Vagina (tissue), 2 donors: ENCODE results near the gene SLC39A6. TPM values are rescaled to one million over a fixed set of nuclear protein-coding genes. Genes with fewer than 3 reads are reported as not detected.
"Not testable (repeated sequence)": the region's sequence is repeated elsewhere in the genome, so short reads cannot be mapped to it uniquely, and the experiment has no call there.

Source experiments
- DNase-seq, 2 donors: peaks; one replicate each; pipeline ENCODE4 v3.0.0-alpha.2; 2017; ENCODE audit errors: extremely low spot score in 2 of 2
- H3K27ac ChIP-seq: fragments of 200-600 bp; sonication (generic); one replicate; pipeline ENCODE4 v1.5.1; 2019
- H3K27me3 ChIP-seq: fragments of 200-600 bp; sonication (generic); one replicate; pipeline ENCODE4 v1.5.1; 2019
- H3K36me3 ChIP-seq, 2 donors: fragments of 200-600 bp; sonication (generic); one replicate each; pipeline ENCODE4 v1.5.1; 2017 to 2019
- H3K4me1 ChIP-seq: fragments of 200-600 bp; sonication (generic); one replicate; pipeline ENCODE4 v1.5.1; 2019
- H3K4me3 ChIP-seq, 2 donors: fragments of 200-600 bp; sonication (generic); 1 replicate in 1 of 2; 2 replicates in 1 of 2; pipeline ENCODE4 v1.5.1; 2016 to 2019
- H3K9me3 ChIP-seq: fragments of 200-600 bp; sonication (generic); one replicate; pipeline ENCODE4 v1.5.1; 2019
- CTCF ChIP-seq, 3 experiments: fragments of 450-650 bp in 2 of 3; fragments of 200-600 bp in 1 of 3; sonication (generic) in 1 of 3; IDR thresholded peaks; one replicate each; pipeline ENCODE4 v1.5.1; 2017 to 2019; ENCODE audit warnings: antibody characterized with exemption in 3 of 3, mild to moderate bottlenecking in 2 of 3, moderate library complexity in 2 of 3
- POLR2A ChIP-seq, 2 donors: fragments of 450-650 bp; IDR thresholded peaks; one replicate each; pipeline ENCODE4 v1.6.1; 2017; ENCODE audit warnings: antibody characterized with exemption in 2 of 2, mild to moderate bottlenecking in 2 of 2, moderate library complexity in 2 of 2
- POLR2AphosphoS5 ChIP-seq, 2 donors: sonication (generic); formaldehyde crosslinking; IDR thresholded peaks; one replicate each; pipeline ENCODE4 v1.9.0; 2017; ENCODE audit warnings: antibody characterized with exemption in 2 of 2, mild to moderate bottlenecking in 2 of 2, low read depth in 1 of 2; ENCODE audit not compliant: insufficient read depth in 1 of 2
- intact Hi-C: fragments of 100-400 bp; cut with DNase I; formaldehyde crosslinking; loops from one replicate; pipeline ENCODE4 v1.15.1; 2023
- total RNA-seq: library from RNA; depleted of rRNA; stranded (reverse); fragments of >200 nt; gene quantifications from one replicate; pipeline ENCODE4 v1.2.3, GENCODE V29; 2016

SLC39A6 gene
- total RNA-seq, 1 donor from 2014 or later: 39.3 TPM

- intact Hi-C loops: no loop called here
- TF ChIP-seq CTCF (IDR thresholded peaks at IDR 0.05) (no peak), POLR2AphosphoS5 (IDR thresholded peaks at IDR 0.05; ENCODE audit: insufficient read depth in 1 of 2, low read depth in 1 of 2) (no peak), POLR2A (IDR thresholded peaks at IDR 0.05) (no peak)
- no peak overlapping the region for H3K27ac ChIP-seq
- no peaks in the 10 kb centered on the region for H3K9me3 ChIP-seq
- no peak for DNase-seq
- peaks cover 0 to 72% of the 10 kb centered on the region in 2 donors for H3K36me3 ChIP-seq
- H3K4me1 ChIP-seq: no peaks in the 10 kb centered on the region
- no peak overlapping the region for H3K4me3 ChIP-seq
- H3K27me3 ChIP-seq: no peaks in the 10 kb centered on the region
Observed at GRCh38 chr18:36169938-36170337, 40.8 kb upstream of the SLC39A6 start.

DNA sequence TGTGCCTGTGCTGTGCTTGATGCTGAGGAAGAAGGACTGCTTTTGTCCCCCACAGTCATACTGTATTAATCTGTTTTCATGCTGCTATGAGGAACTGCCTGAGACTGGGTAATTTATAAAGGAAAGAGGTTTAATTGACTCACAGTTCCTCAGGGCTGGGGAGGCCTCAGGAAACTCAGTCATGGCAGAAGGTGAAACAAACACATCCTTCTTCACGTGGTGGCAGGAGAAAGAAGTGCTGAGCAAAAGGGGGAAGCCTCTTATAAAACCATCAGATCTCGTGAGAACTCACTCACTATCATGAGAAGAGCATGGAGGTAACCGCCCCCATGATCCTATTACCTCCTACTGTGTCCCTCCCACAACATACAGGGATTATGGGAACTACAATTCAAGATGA, 39.2 kb upstream of the SLC39A6 start:
- intact Hi-C loops, H3K27me3 ChIP-seq, H3K4me3 ChIP-seq, H3K27ac ChIP-seq, DNase-seq, H3K9me3 ChIP-seq, H3K4me1 ChIP-seq: not testable (repeated sequence)
- peaks cover 0 to 73% of the 10 kb centered on the region in 2 donors for H3K36me3 ChIP-seq

DNA sequence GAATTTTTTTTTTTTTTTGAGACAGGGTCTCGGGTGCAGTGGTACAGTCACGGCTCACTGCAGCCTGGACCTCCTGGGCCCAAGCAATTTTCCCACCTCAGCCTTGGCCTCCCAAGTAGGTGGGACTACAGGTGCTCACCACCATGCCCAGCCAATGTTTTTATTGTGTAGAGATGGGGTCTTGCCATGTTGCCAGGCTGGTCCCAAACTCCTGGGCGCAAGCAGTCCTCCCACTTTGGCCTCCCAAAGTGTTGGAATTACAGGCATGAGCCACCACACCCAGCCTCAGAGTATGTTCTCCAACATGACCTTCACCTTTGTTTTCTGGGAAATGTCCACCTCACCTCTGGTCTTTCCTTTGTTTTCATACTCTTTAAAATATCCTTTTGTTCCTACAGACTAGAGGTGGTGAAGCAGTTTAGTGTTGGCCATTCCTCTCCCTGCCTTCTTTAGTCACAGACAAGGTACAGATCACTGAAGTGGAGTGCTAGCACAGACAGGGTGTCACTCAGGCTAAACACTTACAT, 38.6 kb upstream of the SLC39A6 start:
- intact Hi-C loops: no loop called here
- Histone ChIP-seq H3K27ac (no peak overlapping the region), H3K9me3 (no peaks in the 10 kb centered on the region), H3K36me3 (peaks cover 0 to 70% of the 10 kb centered on the region in 2 donors), H3K4me3 (no peak overlapping the region), H3K27me3 (no peaks in the 10 kb centered on the region), H3K4me1 (no peaks in the 10 kb centered on the region)
- no peak for TF ChIP-seq CTCF (IDR thresholded peaks at IDR 0.05)
- no peak for TF ChIP-seq POLR2AphosphoS5 (IDR thresholded peaks at IDR 0.05; ENCODE audit: insufficient read depth in 1 of 2, low read depth in 1 of 2)
- TF ChIP-seq POLR2A (IDR thresholded peaks at IDR 0.05): no peak
- DNase-seq: no peak

DNA sequence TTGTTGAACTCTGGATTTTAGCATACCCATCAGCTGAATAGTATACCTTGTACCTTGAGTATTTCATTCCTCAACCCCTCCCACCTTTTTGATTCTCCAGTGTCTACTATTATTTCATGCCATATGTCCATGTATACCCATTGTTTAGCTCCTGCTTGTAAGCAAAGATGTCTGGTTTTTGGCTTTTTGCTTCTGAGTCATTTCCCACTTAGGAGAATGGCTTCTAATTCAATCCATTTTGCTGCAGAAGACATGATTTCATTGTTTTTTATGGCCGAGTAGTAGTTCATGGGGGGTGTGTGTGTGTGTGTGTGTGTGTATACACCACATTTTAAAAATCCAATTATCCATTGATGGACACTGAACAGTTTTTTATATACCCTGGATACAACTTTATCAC, 33.8 kb upstream of the SLC39A6 start:
- H3K36me3 ChIP-seq: peaks cover 0 to 75% of the 10 kb centered on the region in 2 donors
- peaks cover 3% of the 10 kb centered on the region for H3K4me1 ChIP-seq
- no peaks in the 10 kb centered on the region for H3K9me3 ChIP-seq
- intact Hi-C loops: loop anchor here (5.0 kb wide), 1 partner anchor 104 kb away; no protein-coding TSS in a partner anchor
- TF ChIP-seq POLR2A (IDR thresholded peaks at IDR 0.05) (no peak), CTCF (IDR thresholded peaks at IDR 0.05) (no peak), POLR2AphosphoS5 (IDR thresholded peaks at IDR 0.05; ENCODE audit: insufficient read depth in 1 of 2, low read depth in 1 of 2) (no peak)
- no peak for DNase-seq
- H3K27me3 ChIP-seq: no peaks in the 10 kb centered on the region
- H3K4me3 ChIP-seq: no peak overlapping the region
- no peak overlapping the region for H3K27ac ChIP-seq

DNA sequence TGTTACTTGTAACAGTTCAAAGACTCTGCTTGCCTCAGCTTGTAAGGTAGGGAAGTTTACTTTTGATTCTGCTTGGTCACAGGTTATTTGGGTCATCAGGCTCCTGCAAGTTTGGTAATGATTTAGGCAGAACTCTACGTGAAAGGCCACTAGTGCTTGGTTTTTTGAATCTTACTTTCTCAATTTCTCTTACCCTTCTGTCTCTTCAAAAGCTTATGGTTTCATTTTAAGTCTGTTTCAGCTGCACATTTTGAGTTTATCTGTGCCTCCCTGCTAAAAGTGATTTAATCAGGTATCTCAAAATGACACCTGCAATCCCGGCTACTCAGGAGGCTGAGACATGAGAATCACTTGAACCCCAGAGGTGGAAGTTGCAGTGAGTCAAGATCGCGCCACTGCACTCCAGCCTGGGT, 31.8 kb upstream of the SLC39A6 start:
- H3K4me1 ChIP-seq: peaks cover 8% of the 10 kb centered on the region
- DNase-seq: no peak
- intact Hi-C loops: loop anchor here (5.0 kb wide), 1 partner anchor 106 kb away; no protein-coding TSS in a partner anchor
- H3K36me3 ChIP-seq: peaks cover 0 to 76% of the 10 kb centered on the region in 2 donors
- no peaks in the 10 kb centered on the region for H3K27me3 ChIP-seq
- no peak overlapping the region for H3K27ac ChIP-seq
- TF ChIP-seq CTCF (IDR thresholded peaks at IDR 0.05) (no peak), POLR2AphosphoS5 (IDR thresholded peaks at IDR 0.05; ENCODE audit: insufficient read depth in 1 of 2, low read depth in 1 of 2) (no peak), POLR2A (IDR thresholded peaks at IDR 0.05) (no peak)
- H3K4me3 ChIP-seq: no peak overlapping the region
- H3K9me3 ChIP-seq: no peaks in the 10 kb centered on the region
